ENCODE measurements around the gene HIP1. TPM values are rescaled to one million over a fixed set of nuclear protein-coding genes. Genes with fewer than 3 reads are reported as not detected.
"Not testable (repeated sequence)": the region's sequence is repeated elsewhere in the genome, so short reads cannot be mapped to it uniquely, and the experiment has no call there.

Gene HIP1
- polyA plus RNA-seq, 2 of the 4 experiments (the other 2 are of a cell fraction), result 17.3 to 33.4 TPM

DNA sequence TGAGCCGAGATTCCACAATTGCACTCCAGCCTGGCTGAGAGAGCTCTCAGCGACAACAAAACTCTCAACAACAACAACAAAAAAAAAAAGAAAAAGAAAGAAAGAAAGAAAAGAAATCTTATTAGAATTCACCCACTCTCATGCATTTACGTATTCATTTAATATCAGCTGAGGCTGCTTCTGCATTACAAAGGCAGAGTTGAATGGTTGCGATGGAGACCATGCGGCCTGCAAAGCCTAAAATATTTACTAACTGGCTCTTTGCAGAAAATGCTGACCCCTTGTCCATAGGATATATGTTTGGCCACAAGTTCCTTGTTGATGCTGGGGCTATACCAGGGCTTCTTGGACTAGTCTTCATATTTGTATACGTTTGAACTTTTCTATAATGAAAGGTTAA is 137.2 kb downstream of the HIP1 start:
- H3K27ac ChIP-seq, result no peak overlapping the region
- H3K4me3 ChIP-seq, result no peak overlapping the region
- POLR2A ChIA-PET, result interaction anchor here (0.6 kb wide), 2 partner anchors 126 to 556 kb away, joined by 4 to 6 read pairs; no protein-coding TSS in a partner anchor
- H3K4me1 ChIP-seq, result peaks cover 15% of the 10 kb centered on the region
- ATAC-seq, result no peak
- no peak for FAIRE-seq
- no peak overlapping the region for H3K4me2 ChIP-seq
- DNase-seq (ENCODE audit: low read depth in 1 of 2, low spot score in 1 of 2), result no peak
- TF ChIP-seq MAZ (IDR thresholded peaks at IDR 0.05; ENCODE audit: borderline replicate concordance, low read depth, low read length), result no peak
- no peak for TF ChIP-seq HOXB5 (CRISPR knock-in tag; IDR thresholded peaks at IDR 0.05)
- TF ChIP-seq NPAS2 (CRISPR knock-in tag; IDR thresholded peaks at IDR 0.05; ENCODE audit: borderline replicate concordance), result no peak
- no peak for TF ChIP-seq NFE2L2 (conservative IDR thresholded peaks at IDR 0.05; ENCODE audit: low read length)
- TF ChIP-seq, protein P1, sequence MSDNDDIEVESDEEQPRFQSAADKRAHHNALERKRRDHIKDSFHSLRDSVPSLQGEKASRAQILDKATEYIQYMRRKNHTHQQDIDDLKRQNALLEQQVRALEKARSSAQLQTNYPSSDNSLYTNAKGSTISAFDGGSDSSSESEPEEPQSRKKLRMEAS (IDR thresholded peaks at IDR 0.05), result no peak
- TF ChIP-seq CEBPB (IDR thresholded peaks at IDR 0.05), result no peak
- no peak for TF ChIP-seq MYC (IDR thresholded peaks at IDR 0.05; ENCODE audit: borderline replicate concordance, low read length)
- no peak for TF ChIP-seq FOSB (CRISPR knock-in tag; IDR thresholded peaks at IDR 0.05)
- no peak for TF ChIP-seq JUN (IDR thresholded peaks at IDR 0.05)
- TF ChIP-seq KDM1A (IDR thresholded peaks at IDR 0.05; ENCODE audit: low read depth), result no peak
- TF ChIP-seq, protein P2, sequence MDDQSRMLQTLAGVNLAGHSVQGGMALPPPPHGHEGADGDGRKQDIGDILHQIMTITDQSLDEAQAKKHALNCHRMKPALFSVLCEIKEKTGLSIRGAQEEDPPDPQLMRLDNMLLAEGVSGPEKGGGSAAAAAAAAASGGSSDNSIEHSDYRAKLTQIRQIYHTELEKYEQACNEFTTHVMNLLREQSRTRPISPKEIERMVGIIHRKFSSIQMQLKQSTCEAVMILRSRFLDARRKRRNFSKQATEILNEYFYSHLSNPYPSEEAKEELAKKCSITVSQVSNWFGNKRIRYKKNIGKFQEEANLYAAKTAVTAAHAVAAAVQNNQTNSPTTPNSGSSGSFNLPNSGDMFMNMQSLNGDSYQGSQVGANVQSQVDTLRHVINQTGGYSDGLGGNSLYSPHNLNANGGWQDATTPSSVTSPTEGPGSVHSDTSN (IDR thresholded peaks at IDR 0.05), result no peak
- TF ChIP-seq CBX8 (IDR thresholded peaks at IDR 0.05), result no peak
- H3K9me3 ChIP-seq, result no peaks in the 10 kb centered on the region
- 93% methylated on average over 6 of the region's 6 CpGs for WGBS (ENCODE audit: missing lambda C conversion rate)
- CTCF ChIA-PET, result no interaction called here

DNA sequence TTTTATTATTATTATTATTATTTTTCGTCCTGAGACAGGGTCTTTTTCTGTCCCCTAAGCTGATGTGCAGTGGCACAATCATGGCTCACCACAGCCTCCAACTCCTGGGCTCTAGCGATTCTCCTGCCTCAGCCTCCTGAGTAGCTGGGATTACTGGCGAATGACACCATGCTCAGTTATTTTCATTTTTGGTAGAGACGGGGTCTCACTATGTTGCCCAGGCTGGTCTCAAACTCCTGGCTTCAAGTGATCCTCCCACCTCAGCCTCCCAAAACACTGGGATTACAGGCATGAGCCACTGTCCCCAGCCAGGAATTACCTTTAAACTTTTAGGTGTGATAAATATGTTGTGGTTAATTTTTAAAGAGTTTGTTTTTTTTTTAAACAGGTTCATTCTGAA is 138.0 kb downstream of the HIP1 start:
- H3K27ac ChIP-seq; H3K9me3 ChIP-seq; DNase-seq (ENCODE audit: low read depth in 1 of 2, low spot score in 1 of 2); FAIRE-seq; H3K4me3 ChIP-seq; ATAC-seq; H3K4me2 ChIP-seq; POLR2A ChIA-PET; CTCF ChIA-PET: not testable (repeated sequence)
- peaks cover 18% of the 10 kb centered on the region for H3K4me1 ChIP-seq
- WGBS (ENCODE audit: missing lambda C conversion rate), result 78% methylated on average over 4 of the region's 4 CpGs

- no peak for ATAC-seq
- Histone ChIP-seq H3K4me2 (no peak overlapping the region), H3K27ac (no peak overlapping the region), H3K9me3 (no peaks in the 10 kb centered on the region), H3K4me3 (no peak overlapping the region), H3K4me1 (peaks cover 18% of the 10 kb centered on the region)
- WGBS (ENCODE audit: missing lambda C conversion rate), result 89% methylated on average over 10 of the region's 15 CpGs
- no peak for DNase-seq (ENCODE audit: low read depth in 1 of 2, low spot score in 1 of 2)
- ChIA-PET POLR2A (no interaction called here), CTCF (interaction anchor here (0.7 to 1.4 kb wide), 2 partner anchors 14 to 28 kb away, joined by 3 read pairs; no protein-coding TSS in a partner anchor)
- TF ChIP-seq GATA3 (IDR thresholded peaks at IDR 0.05; ENCODE audit: borderline replicate concordance) (no peak), BCL3 (IDR thresholded peaks at IDR 0.05) (no peak), RCOR1 (IDR thresholded peaks at IDR 0.05; ENCODE audit: low read depth, low read length) (no peak), NR3C1 (IDR thresholded peaks at IDR 0.05) (no peak), MYC (IDR thresholded peaks at IDR 0.05; ENCODE audit: borderline replicate concordance, low read length) (no peak), FOXS1 (CRISPR knock-in tag; IDR thresholded peaks at IDR 0.05) (no peak), MAZ (IDR thresholded peaks at IDR 0.05; ENCODE audit: borderline replicate concordance, low read depth, low read length) (no peak), ELK1 (IDR thresholded peaks at IDR 0.05; ENCODE audit: low read depth, low read length) (no peak), CHD4 (IDR thresholded peaks at IDR 0.05; ENCODE audit: borderline replicate concordance) (no peak), MAFK (IDR thresholded peaks at IDR 0.05; ENCODE audit: partially characterized antibody) (no peak), USF2 (IDR thresholded peaks at IDR 0.05) (no peak), ZSCAN20 (CRISPR knock-in tag; IDR thresholded peaks at IDR 0.05) (no peak), JUN (IDR thresholded peaks at IDR 0.05) (no peak), EP300 (IDR thresholded peaks at IDR 0.05) (no peak), CBX2 (IDR thresholded peaks at IDR 0.05; ENCODE audit: borderline replicate concordance, low read depth) (no peak), ZC3H11A (IDR thresholded peaks at IDR 0.05) (no peak)
- FAIRE-seq, result no peak
These were observed 139.4 kb downstream of the HIP1 start for GRCh38 chr7:75599244-75599781.
